Common myeloid progenitor, CD34-positive (primary cell): ENCODE data around the gene FAM171A1.
"Not testable (repeated sequence)": the region's sequence is repeated elsewhere in the genome, so short reads cannot be mapped to it uniquely, and the experiment has no call there.

Experiments
- CTCF ChIA-PET: fragments of 350-600 bp; sonication (Branson Sonifier 250); formaldehyde crosslinking; loops from one replicate; lab custom pipeline; 2021; ENCODE audit warnings: antibody characterized with exemption; lab: Charles Lee
- POLR2A ChIA-PET: fragments of 350-600 bp; sonication (Branson Sonifier 250); formaldehyde crosslinking; loops from one replicate; lab custom pipeline; 2021; ENCODE audit warnings: antibody characterized with exemption; lab: Charles Lee
- DNase-seq, 3 donors: peaks; one replicate each; pipeline versions ENCODE4 v3.0.0 to v3.0.0-alpha.2; 2013
- H3K27ac ChIP-seq, 2 experiments: 1 replicate in 1 of 2; 2 replicates in 1 of 2; pipeline ENCODE4 v1.7.0; 2013; ENCODE audit warnings: inconsistent platforms in 2 of 2, low read length in 2 of 2, mild to moderate bottlenecking in 2 of 2, low read depth in 1 of 2, moderate library complexity in 1 of 2; ENCODE audit not compliant: severe bottlenecking in 2 of 2, insufficient read depth in 1 of 2, poor library complexity in 1 of 2
- H3K27me3 ChIP-seq, 5 experiments: replicated peaks in 2 of 5; 1 replicate in 3 of 5; 2 replicates in 2 of 5; pipeline versions ENCODE4 v1.6.1 to v1.7.0; 2013; ENCODE audit warnings: low read length in 4 of 5, mild to moderate bottlenecking in 2 of 5, moderate library complexity in 2 of 5, inconsistent platforms in 1 of 5; ENCODE audit not compliant: insufficient read depth in 5 of 5, control insufficient read depth in 4 of 5
- H3K36me3 ChIP-seq, 4 experiments: 1 replicate in 2 of 4; 2 replicates in 2 of 4; pipeline versions ENCODE4 v1.6.1 to v1.7.0; 2013; ENCODE audit warnings: low read length in 3 of 4, control low read depth in 1 of 4, mild to moderate bottlenecking in 1 of 4; ENCODE audit not compliant: control insufficient read depth in 4 of 4, insufficient read depth in 4 of 4
- H3K4me1 ChIP-seq, 4 experiments: 1 replicate in 3 of 4; 2 replicates in 1 of 4; pipeline versions ENCODE4 v1.6.1 to v1.7.1; 2013; ENCODE audit warnings: low read length in 3 of 4, mild to moderate bottlenecking in 3 of 4, control low read depth in 1 of 4, inconsistent platforms in 1 of 4, moderate library complexity in 1 of 4; ENCODE audit not compliant: control insufficient read depth in 4 of 4, insufficient read depth in 4 of 4; ENCODE audit errors: control extremely low read depth in 1 of 4
- H3K4me3 ChIP-seq, 7 experiments: 1 replicate in 4 of 7; 2 replicates in 3 of 7; pipeline versions ENCODE4 v1.5.1 to v1.7.0; 2013; ENCODE audit warnings: mild to moderate bottlenecking in 7 of 7, low read length in 6 of 7, moderate library complexity in 6 of 7, inconsistent platforms in 2 of 7, low read depth in 2 of 7, control low read depth in 1 of 7; ENCODE audit not compliant: insufficient read depth in 4 of 7, control insufficient read depth in 1 of 7; ENCODE audit errors: extremely low read depth in 1 of 7
- H3K9me3 ChIP-seq, 5 experiments: 1 replicate in 4 of 5; 2 replicates in 1 of 5; pipeline versions ENCODE4 v1.6.1 to v1.7.1; 2013; ENCODE audit warnings: low read length in 4 of 5, mild to moderate bottlenecking in 2 of 5, inconsistent platforms in 1 of 5, low read depth in 1 of 5, moderate library complexity in 1 of 5; ENCODE audit not compliant: control insufficient read depth in 4 of 5, insufficient read depth in 2 of 5; ENCODE audit errors: control extremely low read depth in 1 of 5
- WGBS: methylation state at CpG from one replicate; pipeline ENCODE4 v1.1.5; 2013; ENCODE audit not compliant: insufficient coverage; 5-methylcytosine and 5-hydroxymethylcytosine counted together

FAM171A1 gene

GRCh38 chr10:15279236-15279635, 91.9 kb downstream of the FAM171A1 start:
- peaks cover 0 to 3% (median 0%) of the 10 kb centered on the region in 5 experiments for H3K27me3 ChIP-seq
- no peaks in the 10 kb centered on the region for H3K4me1 ChIP-seq
- POLR2A ChIA-PET: no interaction called here
- no peak overlapping the region for H3K4me3 ChIP-seq
- WGBS: 100% methylated on average over 1 of the region's 4 CpGs
- no peaks in the 10 kb centered on the region for H3K36me3 ChIP-seq
- H3K27ac ChIP-seq: no peak overlapping the region
- DNase-seq: no peak
- no peaks in the 10 kb centered on the region for H3K9me3 ChIP-seq
- CTCF ChIA-PET: interaction anchor here (2.0 kb wide), 1 partner anchor 17 kb away, joined by 4 read pairs; no protein-coding TSS in a partner anchor

GRCh38 chr10:15278786-15279185, 92.3 kb downstream of the FAM171A1 start:
- Histone ChIP-seq H3K27ac (no peak overlapping the region), H3K27me3 (peaks cover 0 to 3% (median 0%) of the 10 kb centered on the region in 5 experiments), H3K36me3 (no peaks in the 10 kb centered on the region), H3K4me1 (no peaks in the 10 kb centered on the region), H3K4me3 (no peak overlapping the region), H3K9me3 (no peaks in the 10 kb centered on the region)
- 97% methylated on average over 8 of the region's 12 CpGs for WGBS
- ChIA-PET POLR2A (no interaction called here), CTCF (interaction anchor here (2.0 kb wide), 1 partner anchor 16 kb away, joined by 4 read pairs; no protein-coding TSS in a partner anchor)
- no peak for DNase-seq

GRCh38 chr10:15276039-15276438, 95.0 kb downstream of the FAM171A1 start:
- H3K4me3 ChIP-seq, H3K27me3 ChIP-seq, CTCF ChIA-PET, H3K4me1 ChIP-seq, POLR2A ChIA-PET, H3K36me3 ChIP-seq, H3K9me3 ChIP-seq, H3K27ac ChIP-seq, DNase-seq: not testable (repeated sequence)
- WGBS: 97% methylated on average over 6 of the region's 9 CpGs

- H3K27me3 ChIP-seq, H3K36me3 ChIP-seq, H3K4me1 ChIP-seq, H3K27ac ChIP-seq, CTCF ChIA-PET, DNase-seq, H3K4me3 ChIP-seq, POLR2A ChIA-PET, H3K9me3 ChIP-seq: not testable (repeated sequence)
- 100% methylated on average over 9 of the region's 12 CpGs for WGBS
Observed at GRCh38 chr10:15269838-15270237, 101.3 kb downstream of the FAM171A1 start.

GRCh38 chr10:15267496-15267895, 103.6 kb downstream of the FAM171A1 start:
- no peak for DNase-seq
- Histone ChIP-seq H3K27ac (no peak overlapping the region), H3K4me3 (no peak overlapping the region), H3K4me1 (no peaks in the 10 kb centered on the region), H3K9me3 (peaks cover 0 to 9% (median 0%) of the 10 kb centered on the region in 5 experiments), H3K27me3 (peaks cover 0 to 8% (median 5%) of the 10 kb centered on the region in 5 experiments), H3K36me3 (no peaks in the 10 kb centered on the region)
- 95% methylated on average over 4 of the region's 10 CpGs for WGBS
- POLR2A ChIA-PET: no interaction called here
- CTCF ChIA-PET: no interaction called here

GRCh38 chr10:15266117-15266516, 105.0 kb downstream of the FAM171A1 start:
- 100% methylated on average over 5 of the region's 5 CpGs for WGBS
- H3K27me3 ChIP-seq: peaks cover 0 to 16% (median 7%) of the 10 kb centered on the region in 5 experiments
- peaks cover 0 to 9% (median 0%) of the 10 kb centered on the region in 5 experiments for H3K9me3 ChIP-seq
- CTCF ChIA-PET: no interaction called here
- no peak for DNase-seq
- no peaks in the 10 kb centered on the region for H3K36me3 ChIP-seq
- H3K27ac ChIP-seq: no peak overlapping the region
- no peak overlapping the region for H3K4me3 ChIP-seq
- H3K4me1 ChIP-seq: no peaks in the 10 kb centered on the region
- POLR2A ChIA-PET: no interaction called here

- H3K27me3 ChIP-seq: peaks cover 0 to 19% (median 7%) of the 10 kb centered on the region in 5 experiments
- no peaks in the 10 kb centered on the region for H3K36me3 ChIP-seq
- no peak overlapping the region for H3K27ac ChIP-seq
- no peaks in the 10 kb centered on the region for H3K4me1 ChIP-seq
- DNase-seq: no peak
- peaks cover 0 to 9% (median 0%) of the 10 kb centered on the region in 5 experiments for H3K9me3 ChIP-seq
- CTCF ChIA-PET: no interaction called here
- POLR2A ChIA-PET: no interaction called here
- H3K4me3 ChIP-seq: no peak overlapping the region
- 95% methylated on average over 2 of the region's 2 CpGs for WGBS
Observed at GRCh38 chr10:15265558-15265957, 105.5 kb downstream of the FAM171A1 start.
